ENCODE measurements around the gene PPM1H. TPM values are rescaled to one million over a fixed set of nuclear protein-coding genes. Genes with fewer than 3 reads are reported as not detected.

The PPM1H gene
- total and polyA plus RNA-seq, 2 of the 8 experiments (the other 6 are each of a cell fraction or from before 2014, with no cell fraction given), result 16.4 to 36.1 TPM

DNA sequence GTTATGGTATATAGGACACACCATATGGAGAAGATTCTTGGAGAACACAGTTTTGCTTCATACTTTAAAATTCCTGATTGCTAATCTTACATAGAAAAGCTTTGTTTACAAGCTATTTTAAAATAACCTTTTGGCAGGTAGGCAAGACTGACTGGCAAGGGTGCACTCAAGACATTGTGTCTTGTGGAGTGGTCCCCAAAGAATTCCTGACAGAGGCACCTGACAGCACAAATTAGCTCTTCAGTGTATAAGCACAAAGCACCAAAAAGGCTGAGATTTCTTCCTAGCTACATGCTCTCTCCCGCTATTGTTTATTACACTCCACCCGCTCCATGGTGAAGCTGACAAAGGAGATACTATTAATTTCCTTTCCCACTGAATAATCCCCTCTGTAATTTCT is 329.0 kb downstream of the PPM1H start:
- Histone ChIP-seq H3K9ac (replicated peaks in 1 of 4; ENCODE audit: extremely low read depth in 1 of 4, low read depth in 3 of 4, low read length in 3 of 4) (no peak overlapping the region), H2BK120ac (replicated peaks; ENCODE audit: low read depth, low read length) (no peak overlapping the region), H4K8ac (ENCODE audit: extremely low read depth, insufficient read depth, low read length) (no peak overlapping the region), H3K4me2 (ENCODE audit: insufficient read depth in 1 of 2, low read depth in 2 of 2, low read length in 2 of 2) (no peak overlapping the region), H3K56ac (replicated peaks; ENCODE audit: insufficient read length, low read depth, low read length) (no peak overlapping the region), H3K23me2 (ENCODE audit: low read depth, low read length) (no peaks in the 10 kb centered on the region), H3K4me1 (replicated peaks in 1 of 4; ENCODE audit: control insufficient read depth in 3 of 4, insufficient read depth in 4 of 4, low read length in 3 of 4) (peaks cover 0 to 5% (median 3%) of the 10 kb centered on the region in 4 experiments; a peak in 5 of 7 replicates), H2AK5ac (ENCODE audit: low read depth, low read length) (no peak overlapping the region), H3K18ac (ENCODE audit: extremely low read depth, low read length) (no peak overlapping the region), H3K4me3 (ENCODE audit: extremely low read depth in 1 of 4, insufficient read depth in 2 of 4, low read depth in 3 of 4, low read length in 4 of 4) (peak overlapping the region in 1 of 4 experiments; percentile 74; a peak in 2 of 8 replicates), H4K20me1 (replicated peaks in 1 of 2; ENCODE audit: control insufficient read depth in 1 of 2, insufficient read depth in 2 of 2, low read length in 2 of 2) (peaks cover 4 to 6% of the 10 kb centered on the region in 2 experiments), H3K36me3 (ENCODE audit: control insufficient read depth in 2 of 4, insufficient read depth in 4 of 4, low read length in 3 of 4) (no peaks in the 10 kb centered on the region), H3K4ac (replicated peaks; ENCODE audit: insufficient read length, low read depth, low read length) (no peak overlapping the region), H2BK5ac (ENCODE audit: low read depth, low read length) (no peak overlapping the region), H3K27ac (ENCODE audit: low read depth, low read length) (no peak overlapping the region), H3K9me3 (ENCODE audit: insufficient read depth in 2 of 2, low read depth in 1 of 2, low read length in 1 of 2) (no peaks in the 10 kb centered on the region), H3K23ac (ENCODE audit: insufficient read length) (no peak overlapping the region), H3K27me3 (replicated peaks in 1 of 4; ENCODE audit: control insufficient read depth in 3 of 4, extremely low read depth in 1 of 4, insufficient read depth in 3 of 4, low read length in 3 of 4) (no peaks in the 10 kb centered on the region), H3K14ac (ENCODE audit: insufficient read length) (no peak overlapping the region), H2BK15ac (ENCODE audit: low read length) (no peak overlapping the region), H3K79me2 (ENCODE audit: control insufficient read depth in 1 of 2, insufficient read depth in 2 of 2, low read length in 2 of 2) (peaks cover 0 to 50% of the 10 kb centered on the region in 2 experiments; a peak in 3 of 4 replicates), H2BK12ac (ENCODE audit: low read depth, low read length) (no peak overlapping the region), H3K79me1 (ENCODE audit: low read depth, low read length) (no peaks in the 10 kb centered on the region), H2BK20ac (ENCODE audit: low read length) (no peak overlapping the region), H4K91ac (replicated peaks; ENCODE audit: insufficient read length, low read length) (no peak overlapping the region), H2AFZ (ENCODE audit: low read length) (no peak overlapping the region), H4K5ac (ENCODE audit: insufficient read length, low read depth, low read length) (no peak overlapping the region)
- DNase-seq (ENCODE audit: low read depth in 1 of 2, low spot score in 2 of 2) (no peak), FAIRE-seq (no peak)
- ChIA-PET CTCF (ENCODE audit: partially characterized antibody) (interaction anchor here (0.7 to 2.0 kb wide), 12 partner anchors 9 to 194 kb away, joined by 3 to 12 read pairs (median 4); no protein-coding TSS in a partner anchor), POLR2A (ENCODE audit: partially characterized antibody) (interaction anchor here (0.8 to 2.2 kb wide), 7 partner anchors 9 to 49 kb away, joined by 4 to 16 read pairs (median 5); no protein-coding TSS in a partner anchor)
- 82% methylated on average over 2 of the region's 2 CpGs; no CpG with 5 or more reads in 1 of the 2 experiments for WGBS, 2 experiments (ENCODE audit: extremely low coverage in 1 of 2, insufficient coverage in 1 of 2, insufficient read length in 1 of 2, insufficient replicate concordance in 2 of 2, low coverage in 1 of 2, low lambda C conversion rate in 2 of 2, missing lambda C conversion rate in 1 of 2)
- TF ChIP-seq TEAD4 (IDR thresholded peaks at IDR 0.05; ENCODE audit: low read depth, low read length), result no peak
- no peak for TF ChIP-seq RXRA (IDR thresholded peaks at IDR 0.05; ENCODE audit: insufficient read depth, low read depth, low read length)
- TF ChIP-seq CHD1 (IDR thresholded peaks at IDR 0.05; ENCODE audit: low read depth, low read length), result no peak
- TF ChIP-seq BRCA1 (IDR thresholded peaks at IDR 0.05; ENCODE audit: low read depth, low read length), result no peak
- TF ChIP-seq HDAC6 (IDR thresholded peaks at IDR 0.05; ENCODE audit: low read depth, low read length), result no peak
- no peak for TF ChIP-seq RAD21 (IDR thresholded peaks at IDR 0.05 in 1 of 2, conservative IDR thresholded peaks at IDR 0.05 in 1 of 2; ENCODE audit: low read depth in 2 of 2, low read length in 2 of 2)
- no peak for TF ChIP-seq GTF2F1 (IDR thresholded peaks at IDR 0.05; ENCODE audit: borderline replicate concordance, low read depth, low read length)
- TF ChIP-seq SAP30 (IDR thresholded peaks at IDR 0.05; ENCODE audit: insufficient read depth, insufficient replicate concordance, low read length), result no peak
- no peak for TF ChIP-seq TCF12 (IDR thresholded peaks at IDR 0.05; ENCODE audit: low read depth, low read length)
- no peak for TF ChIP-seq TAF7 (optimal IDR thresholded peaks at IDR 0.05; ENCODE audit: borderline replicate concordance, low read depth, low read length)
- no peak for TF ChIP-seq CREB1 (IDR thresholded peaks at IDR 0.05)
- TF ChIP-seq SIRT6 (IDR thresholded peaks at IDR 0.05; ENCODE audit: low read length), result no peak
- no peak for TF ChIP-seq POLR2A (IDR thresholded peaks at IDR 0.05; ENCODE audit: control extremely low read depth in 1 of 2, low read depth in 2 of 2, low read length in 2 of 2)
- TF ChIP-seq KDM4A (IDR thresholded peaks at IDR 0.05; ENCODE audit: low read depth, low read length, severe bottlenecking), result no peak
- TF ChIP-seq JUND (IDR thresholded peaks at IDR 0.05; ENCODE audit: low read length), result no peak
